SU-DHL-6 (cell line): Measurements from ENCODE around the gene TMED1.

Source experiments
- CTCF ChIP-seq: fragments of 200-600 bp; sonication (generic); IDR thresholded peaks from one replicate; pipeline ENCODE4 v1.5.1; 2017; ENCODE audit warnings: antibody characterized with exemption, mild to moderate bottlenecking, low read length, moderate library complexity; ENCODE audit not compliant: insufficient read depth, poor library complexity, severe bottlenecking
- EZH2phosphoT487 ChIP-seq: fragments of 200-600 bp; sonication (generic), shearing (Covaris generic); conservative IDR thresholded peaks from 2 replicates; pipeline ENCODE4 v1.6.1; 2018; ENCODE audit warnings: mild to moderate bottlenecking, antibody characterized with exemption, low read length, moderate library complexity, mixed read lengths

DNA sequence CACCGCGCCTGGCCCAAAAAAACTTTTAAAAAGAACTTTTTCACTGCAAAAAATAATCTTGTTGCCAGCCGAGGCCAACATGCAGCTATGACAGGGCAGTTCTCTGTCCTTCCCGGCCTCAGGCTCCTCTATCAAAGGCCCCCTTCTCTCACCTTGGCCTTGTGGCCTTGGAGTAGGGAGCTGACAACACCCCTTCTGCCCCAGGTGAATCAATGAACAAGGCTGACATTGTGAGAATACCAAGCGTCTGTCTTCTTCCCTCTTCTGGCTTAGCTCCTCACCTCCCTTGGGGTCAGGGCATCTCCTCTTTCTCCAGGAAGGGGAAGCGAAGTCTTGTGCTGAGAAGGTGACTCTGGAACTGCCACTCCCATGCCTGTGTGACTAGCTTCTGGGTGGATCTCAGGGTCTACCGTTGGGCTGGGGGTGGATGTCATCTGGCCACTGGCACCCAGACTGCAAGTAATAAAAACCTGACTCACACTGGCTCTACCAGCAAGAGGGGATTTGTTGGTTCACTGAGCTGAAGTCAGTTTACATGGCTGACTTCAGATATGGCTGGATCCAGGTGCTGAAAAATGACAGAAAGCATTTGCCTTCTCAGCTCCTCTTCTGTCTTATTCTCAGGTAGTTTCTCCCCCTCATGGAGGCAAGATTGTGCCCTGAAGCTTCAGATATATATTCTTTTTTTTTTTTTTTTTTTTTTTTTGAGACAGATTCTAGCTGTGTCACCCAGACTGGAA lies 18.5 kb upstream of the TMED1 start:
- TF ChIP-seq CTCF (no peak), EZH2phosphoT487 (no peak)
